K562 (cell line): Measurements from ENCODE around the gene COL21A1. TPM values are rescaled to one million over a fixed set of nuclear protein-coding genes. Genes with fewer than 3 reads are reported as not detected.

Source experiments
- CUX1 ChIP-seq: fragments of 200-800 bp; sonication (Bioruptor generic); IDR thresholded peaks from 2 replicates; pipeline ENCODE4 v1.6.1; 2016; ENCODE audit warnings: missing genetic modification characterization, missing compliant biosample characterization
- POLR2G ChIP-seq: fragments of 200-400 bp; formaldehyde crosslinking; IDR thresholded peaks from 2 replicates; pipeline ENCODE4 v1.6.1; 2017; ENCODE audit warnings: low read depth, mild to moderate bottlenecking, antibody characterized with exemption, low read length, moderate library complexity
- RNF219 ChIP-seq: fragments of 250-450 bp; sonication (Bioruptor Pico); IDR thresholded peaks from 2 replicates; pipeline ENCODE4 v1.5.0; 2022; ENCODE audit warnings: mild to moderate bottlenecking
- ZNF583 ChIP-seq: fragments of 250-450 bp; sonication (Bioruptor Pico); IDR thresholded peaks from 2 replicates; pipeline ENCODE4 v1.4.0; 2020
- ZNF717 ChIP-seq: fragments of 250-450 bp; sonication (Bioruptor Pico); IDR thresholded peaks from 2 replicates; pipeline ENCODE4 v1.5.0; 2021
- polyA plus RNA-seq, 8 experiments: library from polyadenylated mRNA; depleted of rRNA in 4 of 8; stranded (reverse) in 5 of 8; unstranded in 3 of 8; fragments of >200 nt; fragmentation: Nextera tagmentation in 2 of 8; fragmentation: Illumina TruSeq in 1 of 8; extraction: Ambion mirVana in 2 of 8; extraction: Trizol in 1 of 8; gene quantifications; 2 replicates each; pipeline versions ENCODE4 v1.2.1 to v1.2.3, GENCODE V29; 2011 to 2014; ENCODE audit warnings: inconsistent platforms in 1 of 8, missing spikeins in 1 of 8
- total RNA-seq, 7 experiments: library from RNA; depleted of rRNA in 6 of 7; stranded (reverse); fragments of >200 nt in 6 of 7; fragmentation: Illumina TruSeq in 2 of 7; extraction: Trizol in 2 of 7; gene quantifications; 2 replicates each; pipeline versions ENCODE4 v1.2.1 to v1.2.3, GENCODE V29; 2011 to 2021; ENCODE audit warnings: low replicate concordance in 1 of 7

The COL21A1 gene
- total and polyA plus RNA-seq, 9 of the 15 experiments (the other 6 are each of a cell fraction or from before 2014, with no cell fraction given), result 0.03 to 0.76 (median 0.25) TPM

GRCh38 chr6:56036916-56037600, 210.3 kb downstream of the COL21A1 start (continued):
- no peak for TF ChIP-seq CUX1 (CRISPR knock-in tag)
- TF ChIP-seq ZNF583, result no peak
- TF ChIP-seq POLR2G, result no peak
- TF ChIP-seq ZNF717, result no peak
- TF ChIP-seq RNF219 (CRISPR knock-in tag), result no peak
